Gastrocnemius medialis (tissue), 4 donors: ENCODE results near the gene CDKL5. TPM values are rescaled to one million over a fixed set of nuclear protein-coding genes. Genes with fewer than 3 reads are reported as not detected.

ENCODE experiments used
- ATAC-seq, 2 donors: fragments of 150-250 bp; one replicate each; pipeline ENCODE4 v1.9.1; 2016
- DNase-seq, 2 donors: peaks; one replicate each; pipeline ENCODE4 v3.0.0-alpha.2; 2019
- H3K27ac ChIP-seq, 4 donors: fragments of 200-600 bp; sonication (generic); 1 replicate in 1 of 4; 2 replicates in 3 of 4; pipeline ENCODE4 v1.5.1; 2016 to 2018; ENCODE audit warnings: mild to moderate bottlenecking in 2 of 4, moderate library complexity in 1 of 4
- H3K27me3 ChIP-seq, 3 donors: fragments of 200-600 bp; sonication (generic) in 2 of 3; 1 replicate in 1 of 3; 2 replicates in 2 of 3; pipeline versions ENCODE4 v1.5.1 to v1.6.0; 2016 to 2019; ENCODE audit warnings: mild to moderate bottlenecking in 1 of 3, moderate library complexity in 1 of 3
- H3K36me3 ChIP-seq, 2 donors: fragments of 200-600 bp; sonication (generic) in 1 of 2; one replicate each; pipeline ENCODE4 v1.5.1; 2017 to 2018
- H3K4me1 ChIP-seq, 2 donors: fragments of 200-600 bp; sonication (generic) in 1 of 2; one replicate each; pipeline ENCODE4 v1.5.1; 2016 to 2017; ENCODE audit warnings: mild to moderate bottlenecking in 2 of 2
- H3K4me3 ChIP-seq, 4 donors: fragments of 200-600 bp; sonication (generic) in 3 of 4; 1 replicate in 1 of 4; 2 replicates in 3 of 4; pipeline ENCODE4 v1.5.1; 2016 to 2019; ENCODE audit warnings: mild to moderate bottlenecking in 2 of 4
- H3K9me3 ChIP-seq, 3 donors: fragments of 200-600 bp; sonication (generic) in 2 of 3; 1 replicate in 1 of 3; 2 replicates in 2 of 3; pipeline ENCODE4 v1.5.1; 2016 to 2019
- POLR2A ChIP-seq, 2 donors: fragments of 450-650 bp; IDR thresholded peaks; one replicate each; pipeline ENCODE4 v1.6.1; 2017; ENCODE audit warnings: antibody characterized with exemption in 2 of 2, mild to moderate bottlenecking in 2 of 2, moderate library complexity in 2 of 2
- in situ Hi-C, 4 donors: fragments of 200-750 bp; cut with MboI; loops; one replicate each; pipeline versions ENCODE4 v1.15.0 to v1.8.0; 2017; ENCODE audit warnings: low sequenced_read_pairs in 4 of 4
- intact Hi-C: fragments of 100-400 bp; cut with DNase I; formaldehyde crosslinking; loops from one replicate; pipeline ENCODE4 v1.15.1; 2023; ENCODE audit warnings: low total_unique reads
- total RNA-seq, 4 donors: library from RNA; depleted of rRNA; stranded (reverse); fragments of >200 nt; gene quantifications; one replicate each; pipeline versions ENCODE4 v1.1.0 to v1.2.3, GENCODE V29; 2016
- TF ChIP-seq, protein P1 (sequence below), 5 experiments: fragments of 450-650 bp in 3 of 5; fragments of 200-600 bp in 2 of 5; sonication (generic) in 2 of 5; IDR thresholded peaks in 4 of 5; conservative IDR thresholded peaks in 1 of 5; 1 replicate in 4 of 5; 2 replicates in 1 of 5; pipeline ENCODE4 v1.5.1; 2016 to 2019; ENCODE audit warnings: antibody characterized with exemption in 5 of 5, mild to moderate bottlenecking in 3 of 5, moderate library complexity in 3 of 5

CDKL5 gene
- total RNA-seq, 4 donors from 2014 or later = 1.5 to 3.0 (median 2.8) TPM

GRCh38 chrX:18440835-18441234 lies 15.4 kb downstream of the CDKL5 start:
- H3K9me3 ChIP-seq = no peaks in the 10 kb centered on the region
- H3K36me3 ChIP-seq = no peaks in the 10 kb centered on the region
- no peak overlapping the region for H3K4me3 ChIP-seq
- no peak for ATAC-seq
- H3K27me3 ChIP-seq = no peaks in the 10 kb centered on the region
- no peak overlapping the region for H3K27ac ChIP-seq
- DNase-seq = no peak
- intact Hi-C loops (no loop called here), in situ Hi-C loops (no loop called here)
- no peak for TF ChIP-seq POLR2A (IDR thresholded peaks at IDR 0.05)
- TF ChIP-seq, protein P1, sequence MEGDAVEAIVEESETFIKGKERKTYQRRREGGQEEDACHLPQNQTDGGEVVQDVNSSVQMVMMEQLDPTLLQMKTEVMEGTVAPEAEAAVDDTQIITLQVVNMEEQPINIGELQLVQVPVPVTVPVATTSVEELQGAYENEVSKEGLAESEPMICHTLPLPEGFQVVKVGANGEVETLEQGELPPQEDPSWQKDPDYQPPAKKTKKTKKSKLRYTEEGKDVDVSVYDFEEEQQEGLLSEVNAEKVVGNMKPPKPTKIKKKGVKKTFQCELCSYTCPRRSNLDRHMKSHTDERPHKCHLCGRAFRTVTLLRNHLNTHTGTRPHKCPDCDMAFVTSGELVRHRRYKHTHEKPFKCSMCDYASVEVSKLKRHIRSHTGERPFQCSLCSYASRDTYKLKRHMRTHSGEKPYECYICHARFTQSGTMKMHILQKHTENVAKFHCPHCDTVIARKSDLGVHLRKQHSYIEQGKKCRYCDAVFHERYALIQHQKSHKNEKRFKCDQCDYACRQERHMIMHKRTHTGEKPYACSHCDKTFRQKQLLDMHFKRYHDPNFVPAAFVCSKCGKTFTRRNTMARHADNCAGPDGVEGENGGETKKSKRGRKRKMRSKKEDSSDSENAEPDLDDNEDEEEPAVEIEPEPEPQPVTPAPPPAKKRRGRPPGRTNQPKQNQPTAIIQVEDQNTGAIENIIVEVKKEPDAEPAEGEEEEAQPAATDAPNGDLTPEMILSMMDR (IDR thresholded peaks at IDR 0.05 in 4 of 5, conservative IDR thresholded peaks at IDR 0.05 in 1 of 5) = no peak
- H3K4me1 ChIP-seq = no peaks in the 10 kb centered on the region

DNA sequence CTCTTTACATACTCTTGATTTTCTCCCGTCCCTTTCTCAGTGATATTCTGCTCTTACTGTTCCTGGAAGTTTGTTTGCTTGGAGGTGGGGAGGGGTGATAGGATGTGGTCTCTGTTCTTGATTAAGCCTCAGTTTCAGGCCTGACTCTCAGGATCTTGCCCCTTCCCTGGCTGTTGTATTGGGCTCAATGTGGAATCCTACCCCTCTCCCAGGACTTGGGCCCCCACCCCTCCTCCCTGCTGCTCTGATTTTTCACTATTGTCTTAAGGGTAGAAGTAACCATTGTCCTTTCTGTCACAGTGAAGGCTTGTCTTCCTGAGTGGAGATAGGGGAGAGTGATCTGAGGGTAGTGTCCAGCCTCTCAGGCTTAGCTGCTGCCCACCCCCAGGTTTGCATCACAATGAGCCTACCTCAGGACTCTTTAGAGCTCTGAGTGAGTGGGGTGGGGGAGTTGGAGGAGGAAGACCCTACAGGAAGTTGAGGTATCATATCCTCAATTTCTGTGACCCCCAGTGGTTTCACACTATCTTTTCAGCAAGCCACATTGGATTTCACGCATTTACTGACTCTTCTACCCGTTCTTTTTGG lies 16.5 kb downstream of the CDKL5 start:
- no peak for ATAC-seq
- no peaks in the 10 kb centered on the region for H3K4me1 ChIP-seq
- H3K9me3 ChIP-seq = no peaks in the 10 kb centered on the region
- no peaks in the 10 kb centered on the region for H3K36me3 ChIP-seq
- H3K27me3 ChIP-seq = no peaks in the 10 kb centered on the region
- in situ Hi-C loops (no loop called here), intact Hi-C loops (no loop called here)
- no peak for TF ChIP-seq POLR2A (IDR thresholded peaks at IDR 0.05)
- TF ChIP-seq, protein P1 (IDR thresholded peaks at IDR 0.05 in 4 of 5, conservative IDR thresholded peaks at IDR 0.05 in 1 of 5) = no peak
- DNase-seq = no peak
- no peak overlapping the region for H3K4me3 ChIP-seq
- H3K27ac ChIP-seq = no peak overlapping the region

- no peaks in the 10 kb centered on the region for H3K27me3 ChIP-seq
- in situ Hi-C loops = no loop called here
- no peak for ATAC-seq
- no peak for TF ChIP-seq POLR2A (IDR thresholded peaks at IDR 0.05)
- intact Hi-C loops = no loop called here
- H3K36me3 ChIP-seq = no peaks in the 10 kb centered on the region
- H3K9me3 ChIP-seq = no peaks in the 10 kb centered on the region
- H3K27ac ChIP-seq = no peak overlapping the region
- H3K4me3 ChIP-seq = no peak overlapping the region
- no peaks in the 10 kb centered on the region for H3K4me1 ChIP-seq
- DNase-seq = no peak
These were observed 23.0 kb downstream of the CDKL5 start for GRCh38 chrX:18448416-18448815.

GRCh38 chrX:18449236-18449635 lies 23.8 kb downstream of the CDKL5 start:
- H3K36me3 ChIP-seq = no peaks in the 10 kb centered on the region
- H3K27me3 ChIP-seq = no peaks in the 10 kb centered on the region
- TF ChIP-seq POLR2A (IDR thresholded peaks at IDR 0.05) = no peak
- H3K27ac ChIP-seq = no peak overlapping the region
- H3K4me3 ChIP-seq = no peak overlapping the region
- no peaks in the 10 kb centered on the region for H3K4me1 ChIP-seq
- DNase-seq (no peak), ATAC-seq (no peak)
- no peaks in the 10 kb centered on the region for H3K9me3 ChIP-seq
- intact Hi-C loops = no loop called here
- in situ Hi-C loops = no loop called here

DNA sequence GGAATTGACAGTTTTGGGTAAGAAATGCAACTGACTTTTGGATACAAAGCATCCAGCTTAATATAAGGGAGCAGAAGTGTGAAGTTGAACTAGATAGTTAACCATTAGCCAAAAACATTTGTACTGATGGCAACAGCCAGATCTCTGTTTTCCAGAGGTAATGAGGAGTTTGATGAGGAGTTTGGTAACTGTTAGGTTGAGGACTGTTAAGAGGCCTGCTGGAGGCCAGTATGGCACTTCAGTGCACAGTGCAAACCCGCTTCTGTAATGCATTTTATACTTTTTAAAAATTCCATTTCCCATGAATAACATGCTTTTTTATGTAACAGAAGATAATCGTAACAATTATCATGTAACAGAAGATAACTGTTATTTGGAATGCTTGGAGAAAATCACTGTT lies 30.0 kb downstream of the CDKL5 start:
- ATAC-seq = no peak
- Histone ChIP-seq H3K27me3 (no peaks in the 10 kb centered on the region), H3K9me3 (no peaks in the 10 kb centered on the region), H3K4me3 (no peak overlapping the region), H3K4me1 (no peaks in the 10 kb centered on the region), H3K36me3 (no peaks in the 10 kb centered on the region), H3K27ac (no peak overlapping the region)
- in situ Hi-C loops = no loop called here
- DNase-seq = no peak
- intact Hi-C loops = no loop called here
- TF ChIP-seq, protein P1 (IDR thresholded peaks at IDR 0.05 in 4 of 5, conservative IDR thresholded peaks at IDR 0.05 in 1 of 5) = no peak
- no peak for TF ChIP-seq POLR2A (IDR thresholded peaks at IDR 0.05)

- in situ Hi-C loops (no loop called here), intact Hi-C loops (no loop called here)
- Histone ChIP-seq H3K4me3 (no peak overlapping the region), H3K9me3 (no peaks in the 10 kb centered on the region), H3K36me3 (no peaks in the 10 kb centered on the region), H3K4me1 (no peaks in the 10 kb centered on the region), H3K27me3 (no peaks in the 10 kb centered on the region), H3K27ac (no peak overlapping the region)
- ATAC-seq (no peak), DNase-seq (no peak)
- TF ChIP-seq, protein P1 (IDR thresholded peaks at IDR 0.05 in 4 of 5, conservative IDR thresholded peaks at IDR 0.05 in 1 of 5) = no peak
- TF ChIP-seq POLR2A (IDR thresholded peaks at IDR 0.05) = no peak
These were observed 31.6 kb downstream of the CDKL5 start for GRCh38 chrX:18457000-18457399.
